SKM-1 treated with dmso at 0.1 percent for 144 hours (cell line): ENCODE measurements around the gene UNC79.

ENCODE experiments used
- DNase-seq: peaks from one replicate; lab custom pipeline; 2025; ENCODE audit not compliant: unreplicated experiment; lab: John Stamatoyannopoulos, UW

UNC79 gene

DNA sequence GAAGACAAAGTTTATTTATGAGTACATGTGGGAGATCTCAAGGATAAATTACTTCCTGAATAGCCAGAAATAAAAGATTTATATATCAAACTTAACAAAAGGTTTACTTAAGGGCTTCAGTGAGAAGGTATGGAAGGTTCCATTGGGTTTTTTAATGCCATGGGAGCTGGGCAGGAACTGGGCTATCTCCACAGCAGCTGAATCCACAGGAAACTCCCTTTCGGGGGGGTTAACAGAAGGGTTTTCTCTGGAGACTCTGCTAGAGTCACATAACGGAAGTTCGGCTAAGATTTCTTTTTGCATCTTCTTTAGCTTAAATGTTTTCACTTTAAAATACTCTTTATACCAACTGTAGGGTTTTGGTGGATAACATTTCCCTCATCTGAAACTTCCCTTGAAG lies 113.5 kb downstream of the UNC79 start:
- no peak for DNase-seq

DNA sequence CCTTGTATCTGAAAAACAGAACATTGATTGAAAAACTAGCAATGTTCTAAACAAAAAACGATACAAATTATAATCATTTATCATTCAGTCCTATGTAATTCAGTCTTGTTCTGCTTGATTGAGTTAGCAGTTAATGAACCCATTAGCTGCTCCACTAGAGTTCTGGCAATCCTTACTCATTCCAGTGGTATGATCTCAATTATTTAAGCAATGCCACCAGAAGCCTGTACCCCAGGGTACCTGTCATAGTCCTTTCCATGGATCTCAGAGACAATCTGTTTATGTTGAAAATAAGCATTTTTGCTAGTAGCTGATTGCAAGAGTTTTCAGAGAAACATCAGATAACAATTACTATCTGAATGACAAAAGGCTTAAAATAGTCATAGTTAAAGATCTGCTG lies 115.9 kb downstream of the UNC79 start:
- DNase-seq: no peak

DNA sequence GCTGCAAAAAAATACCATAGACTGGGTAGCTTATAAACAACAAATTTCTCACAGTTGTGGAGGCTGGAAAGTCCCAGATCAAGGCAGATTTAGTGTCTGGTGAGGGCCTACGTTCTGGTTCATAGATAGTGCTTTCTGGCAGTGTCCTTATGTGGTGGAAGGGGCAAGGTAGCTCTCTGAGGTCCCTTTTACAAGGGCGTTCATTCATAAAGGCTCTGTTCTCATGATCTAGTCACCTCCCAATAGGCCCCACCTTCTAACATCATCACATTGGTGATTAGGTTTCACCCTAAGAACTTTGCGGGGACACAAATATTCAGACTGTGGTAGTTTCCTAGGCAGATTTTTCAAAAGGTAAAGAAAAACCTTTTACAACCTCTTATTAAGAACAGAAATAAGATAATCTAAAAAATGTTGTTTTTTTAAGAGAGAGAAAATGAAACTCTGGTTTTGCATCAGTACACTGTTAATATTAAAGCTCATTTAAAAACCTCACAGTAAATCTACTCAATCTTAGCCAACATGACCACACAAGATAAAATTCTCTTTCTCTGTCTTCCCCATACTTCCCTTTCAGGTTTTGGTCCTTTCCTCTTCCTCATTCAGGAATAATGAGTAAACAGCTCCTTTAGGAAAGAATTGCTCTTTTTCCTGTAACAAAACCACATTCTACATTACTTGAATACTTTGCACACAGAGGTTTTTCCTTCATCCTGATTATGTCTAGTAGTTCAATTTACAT lies 117.5 kb downstream of the UNC79 start:
- DNase-seq: no peak

DNA sequence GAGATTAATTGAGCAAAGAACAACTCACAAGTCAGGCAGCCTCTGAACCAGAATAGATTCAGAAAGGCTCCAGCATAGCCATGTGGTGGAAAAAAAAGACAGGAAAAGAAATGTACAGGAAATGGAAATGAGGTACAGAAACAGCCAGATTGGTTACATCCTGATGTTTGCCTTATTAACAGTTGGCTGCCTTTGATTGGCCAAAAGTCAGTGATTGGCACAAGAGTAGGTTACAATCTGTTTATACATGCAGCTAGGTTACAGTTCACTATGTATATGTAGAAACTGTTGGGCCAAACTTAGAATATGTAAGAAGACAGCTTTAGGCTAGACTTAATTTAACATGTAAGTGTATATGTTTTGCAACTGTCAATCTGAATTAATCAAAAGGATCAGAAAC lies 118.9 kb downstream of the UNC79 start:
- DNase-seq: no peak

DNA sequence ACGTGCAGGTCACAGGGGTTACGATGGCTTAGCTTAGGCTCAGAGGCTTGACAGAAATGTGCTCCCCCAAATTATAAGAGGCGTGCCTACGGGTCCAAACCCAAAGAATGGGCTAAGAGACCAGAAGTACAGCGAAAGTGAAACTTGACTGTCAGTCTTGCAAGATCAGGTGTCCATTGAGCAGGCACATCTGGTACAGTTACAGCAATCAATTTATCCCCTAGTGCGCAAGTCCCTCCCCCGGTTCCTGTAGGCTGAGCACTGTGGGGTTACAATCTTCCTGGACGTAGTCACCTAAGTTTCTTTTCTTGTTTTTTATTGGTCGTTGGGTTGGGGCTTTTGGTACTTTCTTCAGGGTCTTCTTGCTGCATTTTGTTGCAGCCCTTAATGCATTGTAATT lies 134.2 kb downstream of the UNC79 start:
- DNase-seq: no peak

DNA sequence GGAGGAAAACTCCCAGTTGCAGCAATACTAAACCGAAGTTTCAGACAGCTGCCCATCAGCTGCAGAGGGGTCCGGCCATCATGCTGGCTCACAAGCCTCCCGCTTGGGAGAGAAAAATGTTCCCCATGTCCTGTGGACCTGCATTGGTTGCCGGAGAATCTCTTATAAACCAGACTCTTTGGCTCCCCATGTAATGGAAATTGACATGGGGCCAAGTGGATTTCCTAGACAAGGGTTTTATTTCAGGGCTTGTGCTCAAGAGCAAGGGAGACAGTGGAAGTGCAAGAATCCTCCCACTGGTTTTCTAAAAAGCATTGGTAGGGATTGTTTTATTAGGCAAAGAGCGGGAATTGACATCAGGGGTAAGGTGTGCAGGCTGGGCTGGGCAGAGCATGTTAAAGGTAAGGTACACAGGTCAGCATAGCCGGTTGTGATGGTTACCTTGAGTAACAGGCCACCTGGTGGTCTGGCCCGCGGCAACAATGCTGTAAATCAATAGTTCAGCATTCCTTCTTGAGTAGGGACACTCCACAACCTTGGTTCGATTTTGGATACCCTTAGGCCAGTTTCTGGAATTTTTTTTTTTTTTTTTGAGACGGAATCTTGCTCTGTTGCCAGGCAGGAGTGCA lies 135.4 kb downstream of the UNC79 start:
- DNase-seq: no peak

DNA sequence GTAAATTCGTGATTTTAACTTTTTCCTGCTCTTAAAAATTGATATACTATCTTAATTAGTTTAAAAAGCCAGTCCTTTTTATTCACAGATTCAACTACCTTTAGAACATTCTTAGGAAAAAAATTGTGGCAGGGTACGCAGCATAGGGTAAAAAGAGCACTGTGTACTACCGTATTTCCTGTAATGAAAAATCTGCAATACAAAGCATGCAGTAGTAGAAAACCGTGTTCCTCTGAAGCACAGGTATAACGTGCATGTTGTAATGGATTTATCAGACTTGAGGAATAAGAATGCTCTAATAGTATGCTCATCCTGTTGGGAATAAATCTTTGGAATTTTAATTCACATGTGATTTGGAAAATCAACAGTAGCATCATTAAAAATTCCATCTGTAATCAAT lies 140.5 kb downstream of the UNC79 start:
- DNase-seq: no peak

DNA sequence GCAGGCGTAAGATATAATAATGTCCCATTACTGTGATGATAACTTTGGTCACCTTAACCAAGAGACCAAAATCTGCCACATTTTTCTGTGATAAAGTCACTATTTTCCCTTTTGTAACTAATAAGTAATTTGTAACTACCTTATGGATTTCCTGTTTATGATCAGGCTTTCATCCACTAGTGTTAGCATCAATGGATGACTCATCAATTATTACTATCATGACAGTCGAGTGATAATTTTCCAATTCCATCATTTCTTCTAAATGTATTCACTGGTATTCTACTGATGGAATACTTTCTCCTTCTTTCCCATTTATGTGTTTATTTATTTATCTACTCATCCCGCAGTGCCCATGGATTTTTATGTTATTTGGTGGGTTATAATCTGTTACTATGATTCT lies 148.4 kb downstream of the UNC79 start:
- DNase-seq: no peak

DNA sequence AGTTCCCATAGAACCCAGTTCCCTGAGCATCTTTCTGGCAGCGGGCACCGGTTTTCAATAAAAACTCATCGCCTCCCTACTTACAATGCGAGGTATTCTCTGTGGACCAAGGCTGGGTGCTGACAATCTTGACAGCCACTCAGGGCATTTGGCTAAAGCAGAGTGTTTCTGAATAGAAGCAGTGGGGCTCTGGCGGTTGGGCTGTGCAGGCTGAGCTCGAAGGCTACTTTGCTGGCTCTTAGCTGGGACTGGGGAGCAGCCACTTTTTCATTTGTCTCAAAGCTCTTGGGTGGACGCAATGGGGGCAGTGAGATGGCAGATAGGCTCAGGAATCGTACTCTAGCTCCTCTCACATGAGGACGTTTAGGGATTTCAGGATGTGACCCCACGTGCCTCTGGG lies 151.8 kb downstream of the UNC79 start:
- no peak for DNase-seq

DNA sequence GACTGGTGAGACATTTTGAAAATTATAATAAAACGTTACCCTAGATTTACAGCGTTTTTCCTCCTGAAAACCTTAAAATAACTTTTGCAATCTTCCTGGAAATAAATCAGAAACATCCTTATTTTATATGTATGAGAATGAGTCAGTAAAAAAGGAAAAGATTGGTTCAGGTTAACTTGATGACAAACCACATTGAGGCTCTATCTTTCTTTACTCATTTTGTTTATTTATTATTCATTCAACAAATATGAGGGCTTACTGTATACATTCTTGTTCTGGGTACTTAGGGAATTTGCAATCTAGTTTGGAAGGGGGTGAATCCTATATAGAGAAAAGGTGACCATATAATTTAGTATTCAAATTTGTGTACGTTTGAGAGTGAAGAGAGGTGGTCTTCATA lies 156.6 kb downstream of the UNC79 start:
- DNase-seq: no peak

DNA sequence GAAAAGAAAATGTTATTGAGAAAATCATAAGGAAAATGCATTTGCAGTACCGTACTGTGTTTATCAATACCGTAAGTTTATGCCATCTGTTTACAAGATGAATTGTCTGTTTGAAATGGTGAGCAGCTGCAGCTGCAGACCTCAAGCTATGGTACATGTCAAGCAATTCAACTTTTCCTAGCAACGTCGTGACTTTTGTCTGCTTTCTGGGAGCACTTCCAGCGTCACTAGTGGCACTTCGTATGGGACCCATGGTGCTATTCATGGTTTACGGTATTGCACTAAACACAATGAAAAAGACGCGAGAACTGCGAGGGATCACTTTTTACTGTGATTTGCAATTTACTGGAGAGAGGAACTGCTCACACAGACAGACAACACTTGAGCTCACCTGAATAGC lies 160.8 kb downstream of the UNC79 start:
- DNase-seq: no peak

DNA sequence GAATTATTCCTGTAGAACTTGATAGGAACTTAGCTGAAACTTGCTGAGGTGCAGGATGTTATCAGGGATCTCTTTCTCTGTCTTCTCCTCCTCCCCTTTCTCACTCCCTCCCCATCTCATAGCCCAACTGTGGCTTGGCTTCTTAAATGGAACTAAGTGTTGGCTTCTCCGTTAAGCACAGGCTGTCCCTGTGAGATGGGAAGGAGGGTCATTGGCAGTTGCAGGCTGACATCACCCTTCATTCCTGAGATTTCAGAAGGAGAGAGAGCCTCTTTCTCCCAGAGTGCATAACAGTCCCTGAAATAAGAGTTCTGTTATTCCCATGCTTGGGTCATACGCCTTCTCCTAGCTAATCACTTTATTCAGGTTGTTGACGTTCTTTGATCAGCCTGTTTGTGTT lies 162.0 kb downstream of the UNC79 start:
- DNase-seq: no peak

DNA sequence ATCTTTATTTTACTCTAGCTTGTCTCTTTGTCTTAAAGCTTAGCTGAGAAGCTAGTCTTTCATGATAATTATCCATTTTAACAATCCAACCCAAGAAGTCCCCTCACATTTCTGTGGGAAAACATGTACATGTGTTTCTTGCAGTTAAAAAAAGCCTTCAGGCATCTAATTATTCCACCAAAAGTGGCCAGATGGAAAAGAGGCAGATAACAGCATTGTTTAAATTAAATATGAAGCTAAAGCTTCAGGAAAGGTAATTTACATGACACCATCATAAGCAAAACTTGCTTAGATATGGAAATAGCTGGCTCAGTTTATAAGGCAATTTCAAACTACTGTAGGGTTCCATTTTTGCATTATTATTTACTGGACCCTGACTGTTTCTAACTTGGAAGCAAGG lies 175.4 kb downstream of the UNC79 start:
- no peak for DNase-seq

DNA sequence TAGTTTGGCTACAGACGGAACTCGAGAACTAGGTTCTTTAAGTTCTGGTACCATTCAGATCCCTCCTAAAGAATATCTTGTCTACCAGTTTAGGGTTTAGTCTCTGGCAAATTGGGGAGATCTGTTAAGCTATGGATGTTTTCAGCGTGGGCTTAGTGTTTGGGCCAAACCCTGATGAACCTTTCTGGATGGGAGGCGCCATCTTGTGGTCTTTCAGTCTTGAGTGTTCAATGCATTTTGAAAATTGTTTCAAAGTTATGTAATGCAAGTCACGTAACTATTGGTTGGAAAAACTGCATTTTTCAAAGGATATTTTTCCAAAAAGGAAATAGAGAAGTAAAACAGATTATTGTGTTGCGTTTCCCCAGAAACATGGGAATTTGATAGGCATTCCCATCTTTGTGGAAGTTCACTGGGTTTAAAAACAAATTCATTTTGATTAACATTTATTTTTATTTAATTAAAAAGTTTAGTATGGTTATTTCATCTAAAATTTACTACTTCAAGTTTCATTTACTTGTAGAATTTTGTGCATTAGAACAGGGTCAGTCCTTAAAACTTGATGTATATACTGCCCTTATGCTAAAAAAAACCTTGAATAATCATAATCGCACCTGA lies 188.5 kb downstream of the UNC79 start:
- DNase-seq: peak; percentile 3

DNA sequence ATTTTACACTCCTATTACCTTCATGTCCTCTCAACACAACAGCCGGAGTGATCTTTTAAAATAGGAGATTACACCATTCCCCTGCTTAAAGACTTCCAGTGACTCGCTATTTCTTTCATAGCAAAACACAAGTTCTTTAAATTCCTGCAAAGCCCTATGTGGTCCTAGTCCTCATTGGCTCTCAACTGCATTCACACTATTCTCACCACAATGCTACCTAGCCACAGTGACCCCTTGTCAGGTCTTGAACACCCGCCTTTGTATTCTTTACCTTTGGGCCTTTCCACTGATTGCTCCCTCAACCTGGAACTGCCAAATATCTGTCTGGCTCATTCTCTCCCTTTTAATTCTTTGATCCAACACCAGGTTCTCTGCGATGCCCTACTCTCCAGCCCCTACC lies 197.3 kb downstream of the UNC79 start:
- no peak for DNase-seq

DNA sequence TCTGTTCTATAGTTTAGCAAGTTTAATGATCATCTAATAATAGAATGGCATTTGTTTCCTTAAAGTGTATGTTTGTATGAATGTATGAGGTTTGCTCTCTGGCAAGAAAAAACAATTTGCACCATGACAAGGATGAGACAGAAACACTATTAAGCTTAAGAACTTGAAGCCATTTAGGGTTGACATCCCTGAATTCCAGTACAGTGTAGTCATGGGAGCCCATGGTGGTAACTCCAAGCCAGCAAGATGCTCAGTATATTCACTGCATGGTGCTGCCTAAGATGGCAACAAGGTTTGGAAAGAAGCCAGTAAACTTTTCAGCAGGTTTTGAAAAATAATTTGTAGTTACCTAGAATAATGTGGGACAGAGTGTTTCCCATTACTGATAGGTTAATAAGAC lies 198.9 kb downstream of the UNC79 start:
- DNase-seq: no peak

DNA sequence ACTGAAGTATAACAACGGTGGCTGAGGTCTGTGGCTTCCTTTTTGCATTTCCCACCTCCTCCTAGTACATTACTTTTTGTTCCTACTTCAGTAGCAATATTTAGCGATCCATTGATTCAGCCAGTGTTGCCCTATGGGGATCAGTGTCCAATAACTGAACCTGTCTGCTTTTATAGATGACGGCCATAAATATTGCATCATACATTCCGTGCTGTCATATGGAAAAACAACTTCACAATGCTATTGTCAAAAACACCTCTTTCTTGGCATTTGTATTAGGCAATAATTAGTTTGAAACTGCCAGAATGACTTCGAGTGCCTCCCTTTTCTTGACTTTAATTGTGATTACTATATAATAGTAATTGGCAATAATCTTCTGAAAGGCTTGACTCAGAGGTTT lies 208.1 kb downstream of the UNC79 start:
- DNase-seq: no peak

DNA sequence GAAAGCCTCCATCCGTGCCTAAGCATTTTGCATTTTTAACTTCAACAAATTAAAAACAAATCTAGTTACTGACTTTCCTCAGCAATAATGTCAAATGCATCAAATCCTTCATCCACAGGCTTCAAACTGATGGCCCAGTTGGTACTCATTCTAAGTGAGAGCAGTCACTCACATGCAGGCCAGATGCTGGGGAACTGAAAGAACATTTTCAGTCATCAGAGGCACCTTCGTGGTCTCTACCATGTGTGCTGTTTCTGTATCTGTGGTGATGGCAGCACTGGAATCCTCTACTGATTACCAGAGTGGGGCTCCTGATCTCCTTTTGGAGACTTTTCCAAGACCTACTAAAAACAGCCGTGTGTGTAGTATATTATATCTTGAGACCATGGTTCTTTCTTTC lies 212.4 kb downstream of the UNC79 start:
- no peak for DNase-seq

DNA sequence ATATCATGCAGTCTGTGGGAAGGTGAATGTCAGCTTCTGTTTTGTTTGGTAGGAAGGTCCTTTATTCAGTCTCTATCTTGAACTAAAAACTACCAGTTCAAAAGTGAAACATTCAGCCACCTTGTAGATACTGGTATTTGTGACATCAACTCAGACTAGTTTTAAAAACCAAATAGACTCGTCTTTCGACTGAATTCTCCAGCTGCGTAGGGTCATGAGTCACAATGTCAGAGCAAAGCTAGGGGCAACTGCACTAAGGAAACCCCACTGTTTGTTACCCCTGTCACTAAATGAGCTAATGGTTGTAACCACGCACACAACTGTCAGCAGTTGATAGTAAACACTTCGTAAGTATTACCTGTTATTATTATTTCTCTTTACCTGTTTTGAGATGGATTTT lies 212.9 kb downstream of the UNC79 start:
- DNase-seq: no peak

DNA sequence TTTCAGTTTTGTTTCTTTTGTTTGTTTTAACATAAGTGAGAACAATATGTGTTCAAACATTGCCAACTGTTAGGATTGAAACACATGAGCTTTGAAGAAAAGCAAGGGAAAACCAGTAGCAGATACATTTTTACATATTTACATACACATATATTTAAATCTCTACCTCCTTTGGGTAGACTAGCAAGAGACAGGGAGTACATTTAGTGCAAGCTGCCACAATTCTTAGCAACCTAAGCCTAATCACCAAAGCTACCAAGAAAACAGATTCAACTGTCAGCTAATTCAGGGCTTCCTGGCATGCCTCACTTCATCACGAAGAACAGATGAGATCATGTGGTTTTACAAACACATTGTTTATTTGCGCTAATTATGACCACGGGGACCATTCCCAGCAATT lies 214.5 kb downstream of the UNC79 start:
- DNase-seq: no peak

DNA sequence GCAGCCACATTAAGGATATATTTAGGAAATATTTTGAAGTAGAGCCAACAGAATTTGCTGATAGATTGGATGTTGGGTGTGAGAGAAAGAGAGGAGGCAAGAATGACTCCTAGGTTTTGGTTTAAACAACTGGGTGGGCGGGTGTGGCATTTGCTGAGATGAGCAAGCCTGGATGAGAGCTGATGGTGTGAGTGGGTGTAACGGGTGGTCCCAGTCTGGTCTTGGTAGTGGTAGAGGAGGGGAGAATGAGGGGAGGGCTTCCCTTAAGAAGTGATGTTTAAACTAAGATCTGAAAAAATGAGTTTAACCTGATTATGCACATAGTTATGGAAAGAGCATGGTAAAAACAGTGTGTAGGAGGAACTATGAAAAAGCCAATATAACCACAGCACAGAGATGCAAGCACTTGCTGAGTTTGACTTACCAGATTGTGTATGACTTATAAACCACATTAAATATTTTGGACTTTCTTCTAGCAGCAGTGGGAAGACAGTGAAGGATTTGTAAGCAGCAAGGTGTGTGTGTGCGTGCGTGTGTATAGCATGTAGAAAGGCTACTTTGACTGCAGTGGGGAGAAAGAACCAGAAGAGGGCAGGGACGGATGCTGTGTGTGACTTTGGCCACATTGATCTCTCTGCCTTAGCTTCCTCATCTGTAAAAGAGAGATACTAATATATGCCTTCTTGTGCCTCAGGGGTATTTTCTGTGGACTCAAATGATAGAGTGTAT lies 217.9 kb downstream of the UNC79 start:
- peak; percentile 17 for DNase-seq

DNA sequence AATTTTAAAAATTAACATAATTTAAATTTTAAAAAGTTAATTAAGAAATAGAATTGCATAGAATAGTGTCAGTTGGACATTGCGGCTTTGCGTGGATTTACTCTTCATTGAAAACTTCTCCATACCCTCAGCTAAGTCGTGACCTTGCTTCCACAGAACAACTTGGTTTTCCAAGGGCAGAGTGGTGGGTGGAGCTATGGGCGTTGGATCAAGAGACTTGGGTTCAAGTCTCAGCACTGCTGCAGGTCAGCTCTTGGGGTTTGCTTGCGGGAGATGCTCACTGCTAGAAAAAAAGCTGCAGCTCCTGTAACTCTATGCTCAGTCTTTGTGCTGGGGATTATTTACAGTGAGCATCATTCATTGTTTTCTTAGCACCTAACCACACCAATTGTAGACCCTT lies 223.9 kb downstream of the UNC79 start:
- no peak for DNase-seq
